ENCODE results near the gene MEP1B.
"Not testable (repeated sequence)": the region's sequence is repeated elsewhere in the genome, so short reads cannot be mapped to it uniquely, and the experiment has no call there.

Gene MEP1B

DNA sequence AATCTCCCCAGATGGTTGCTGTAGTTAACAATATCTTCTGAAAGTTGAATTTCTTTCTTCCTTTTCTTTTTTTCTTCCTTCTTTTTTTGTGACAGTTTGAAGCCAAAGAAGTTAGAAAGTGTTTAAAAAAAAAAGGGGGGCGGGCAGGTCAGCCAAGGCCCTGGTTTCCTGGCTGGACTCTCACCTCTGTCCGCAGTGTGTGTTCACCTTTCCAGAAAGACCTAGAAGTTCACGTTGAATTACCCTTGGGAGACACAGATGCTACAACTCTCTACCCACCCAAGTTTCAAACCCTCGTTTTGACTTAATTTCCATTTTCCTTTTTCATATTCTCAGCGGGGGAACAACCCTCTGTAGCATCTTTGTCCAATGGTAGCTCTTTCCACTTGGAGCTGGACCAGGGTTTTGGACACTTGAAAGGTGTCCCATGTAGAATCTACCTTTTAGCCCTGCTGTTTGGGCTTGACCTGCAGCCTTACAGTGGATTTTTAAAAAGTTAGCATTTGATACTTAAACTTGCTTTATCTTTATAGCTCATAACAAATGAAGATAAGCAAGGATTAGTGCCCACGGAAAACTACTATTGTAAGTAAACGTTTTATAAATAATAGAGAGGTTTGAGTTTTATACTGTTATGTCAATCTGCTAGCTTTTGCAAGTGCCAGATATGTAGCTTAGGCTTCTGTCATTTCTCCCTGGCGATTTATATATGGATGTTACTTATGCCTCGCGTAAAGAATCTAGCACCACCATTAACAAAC is 20.0 kb downstream of the MEP1B start:
- no peak for DNase-seq

DNA sequence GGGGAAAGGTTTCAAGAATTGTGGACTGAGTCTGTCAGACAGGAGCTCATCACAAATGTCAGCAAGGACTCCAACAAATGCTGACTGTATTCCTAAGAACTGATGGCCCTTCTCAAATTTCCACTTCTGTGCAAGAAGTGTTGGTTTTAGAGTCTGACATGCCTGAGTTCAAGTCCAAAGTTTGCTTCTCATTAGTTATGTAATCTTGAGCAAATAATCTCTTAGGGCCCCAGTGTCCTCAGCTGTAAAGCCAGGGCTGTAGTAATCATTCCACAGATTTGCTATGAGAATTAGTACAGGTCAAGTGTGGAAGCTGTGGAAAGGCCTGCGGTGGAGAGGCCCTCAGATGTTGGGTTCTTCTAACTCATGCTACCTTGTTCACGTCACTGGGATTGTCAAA is 23.9 kb downstream of the MEP1B start:
- DNase-seq, result no peak

DNA sequence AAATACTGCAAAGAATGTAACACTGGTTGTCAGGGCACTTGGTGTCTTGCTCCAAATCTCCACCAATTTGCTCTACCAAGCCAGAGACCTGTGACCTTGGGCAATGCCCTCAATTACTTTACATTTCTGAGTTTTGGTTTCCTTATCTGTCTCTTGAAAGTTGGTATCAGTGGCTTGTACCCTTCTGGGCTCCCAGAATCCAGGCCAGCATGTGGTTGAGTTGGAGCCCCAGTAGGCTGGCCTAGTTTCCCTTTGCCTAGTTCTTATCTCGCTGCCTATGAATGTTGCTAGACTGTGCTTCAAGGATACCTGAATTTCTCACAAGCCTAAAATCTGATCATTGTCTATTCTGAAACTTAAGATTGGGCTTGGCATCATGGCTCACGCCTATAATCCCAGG is 26.6 kb downstream of the MEP1B start:
- DNase-seq, result no peak

DNA sequence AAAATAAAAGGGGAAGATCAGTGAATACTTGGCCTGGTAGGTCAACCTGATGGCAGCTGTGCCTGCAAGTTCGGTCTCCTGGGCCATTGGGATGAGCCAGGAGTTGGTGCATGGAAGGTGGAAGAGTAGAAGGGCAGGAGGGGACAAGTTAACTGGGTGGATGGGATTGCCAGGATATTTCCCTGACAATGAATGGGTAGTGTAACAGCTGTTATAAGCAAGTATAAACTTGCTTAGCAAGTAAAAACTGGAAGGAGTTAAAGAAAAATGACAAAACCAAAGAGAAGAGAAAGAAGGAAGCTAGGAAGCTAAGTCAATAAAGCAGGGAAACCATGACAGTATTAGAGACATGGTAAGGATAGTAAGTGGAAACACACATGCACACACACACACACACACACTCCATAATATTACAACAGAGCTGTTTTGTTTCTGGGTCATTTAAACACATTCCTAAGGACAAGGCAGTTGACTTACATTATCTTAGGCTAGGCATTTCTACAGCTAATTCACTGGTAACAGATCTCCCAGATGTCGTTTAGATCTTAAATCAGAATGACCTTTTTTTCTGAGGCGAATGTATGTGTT is 29.7 kb downstream of the MEP1B start:
- DNase-seq, result no peak

DNA sequence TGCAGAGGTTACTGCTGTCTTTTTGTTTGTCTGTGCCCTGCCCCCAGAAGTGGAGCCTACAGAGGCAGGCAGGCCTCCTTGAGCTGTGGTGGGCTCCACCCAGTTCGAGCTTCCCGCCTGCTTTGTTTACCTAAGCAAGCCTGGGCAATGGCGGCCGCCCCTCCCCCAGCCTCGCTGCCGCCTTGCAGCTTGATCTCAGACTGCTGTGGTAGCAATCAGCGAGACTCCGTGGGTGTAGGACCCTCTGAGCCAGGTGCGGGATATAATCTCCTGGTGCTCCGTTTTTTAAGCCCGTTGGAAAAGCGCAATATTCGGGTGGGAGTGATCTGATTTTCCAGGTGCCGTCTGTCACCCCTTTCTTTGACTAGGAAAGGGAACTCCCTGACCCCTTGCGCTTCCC is 43.5 kb downstream of the MEP1B start:
- not testable (repeated sequence) for DNase-seq

DNA sequence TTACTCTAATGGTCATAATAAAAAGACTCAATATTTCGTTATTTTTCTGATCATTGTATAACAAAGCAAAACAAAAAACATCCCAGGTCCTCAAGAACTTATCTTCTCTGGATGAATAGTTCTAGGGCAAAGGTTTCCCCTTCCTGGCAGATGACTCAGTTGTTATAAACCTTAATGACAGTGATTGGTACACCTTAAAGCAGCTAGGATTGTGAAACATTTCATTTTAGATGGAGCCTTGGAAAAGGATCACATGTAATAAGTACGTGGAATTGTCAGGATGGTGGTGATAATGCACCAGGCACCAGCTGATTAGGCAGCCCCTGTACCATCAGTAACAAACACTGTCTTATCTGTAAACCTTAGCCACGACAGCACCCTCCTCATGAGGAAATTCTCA is 47.2 kb downstream of the MEP1B start:
- no peak for DNase-seq

DNA sequence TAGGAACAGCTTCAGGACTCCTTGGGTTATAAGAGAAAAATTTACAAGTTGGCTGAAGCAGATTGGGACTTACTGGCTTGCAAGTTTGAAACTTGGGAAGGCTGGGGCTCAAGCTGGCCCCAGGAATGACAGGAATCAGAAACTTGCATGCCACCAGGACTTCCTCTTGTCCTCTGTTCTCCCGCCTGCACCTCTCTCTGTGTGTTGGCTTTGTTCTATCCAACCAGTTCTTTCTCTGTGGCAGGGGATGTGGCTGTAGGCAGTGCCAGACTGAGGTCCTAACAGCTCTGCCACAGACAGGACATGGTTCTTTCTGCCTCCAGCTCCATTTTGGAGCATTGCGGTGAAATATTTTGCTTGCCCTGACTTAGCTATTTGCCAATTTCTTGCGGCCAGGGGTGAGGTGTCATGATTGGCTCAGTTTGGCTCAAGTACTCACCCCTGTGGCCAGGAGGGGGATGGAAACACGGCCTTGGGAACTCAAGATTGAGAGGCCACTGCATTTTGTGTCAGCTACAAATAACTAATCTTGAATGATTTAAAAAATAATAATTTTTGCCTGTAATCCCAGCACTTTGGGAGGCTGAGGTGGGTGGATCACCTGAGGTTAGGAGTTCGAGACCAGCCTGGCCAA is 48.9 kb downstream of the MEP1B start:
- DNase-seq, result no peak

DNA sequence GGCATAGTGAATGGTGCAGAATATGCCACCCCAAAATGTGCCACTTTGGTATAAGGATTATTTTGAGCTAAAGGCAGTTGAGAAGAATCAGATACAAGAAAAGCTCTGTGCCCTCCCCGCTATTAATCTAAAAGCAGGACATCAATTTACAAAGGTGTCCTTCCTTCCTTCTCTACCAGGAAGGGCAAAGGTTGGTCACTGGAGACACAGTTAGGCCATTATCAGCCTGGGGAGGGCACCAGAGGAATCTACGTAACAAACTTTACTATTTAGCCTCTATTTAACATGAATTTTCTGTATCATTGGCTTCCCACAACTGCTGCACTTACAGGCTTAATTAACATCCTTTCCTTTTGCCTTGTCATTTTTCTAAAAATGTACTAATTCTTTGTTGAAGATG is 52.6 kb downstream of the MEP1B start:
- DNase-seq, result no peak

DNA sequence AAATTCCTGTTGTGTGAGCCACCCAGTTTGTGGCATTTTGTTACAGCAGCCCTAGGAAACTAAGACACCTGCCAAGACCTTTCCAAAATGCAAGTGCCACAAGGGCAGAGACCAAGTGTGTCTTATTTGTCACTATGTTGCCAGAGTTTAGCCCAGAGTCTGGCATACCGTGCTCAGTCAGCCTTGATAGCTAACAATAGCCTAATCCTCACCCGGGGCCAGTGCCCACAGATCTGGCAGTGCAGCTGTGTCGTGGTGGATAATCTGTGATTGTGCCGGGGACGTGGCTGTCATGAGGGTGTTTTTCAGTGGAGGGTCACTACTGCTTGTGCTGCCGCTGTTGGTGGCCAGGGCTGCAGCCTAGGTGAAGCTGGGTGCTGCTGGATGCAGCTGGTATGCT is 53.5 kb downstream of the MEP1B start:
- no peak for DNase-seq

DNA sequence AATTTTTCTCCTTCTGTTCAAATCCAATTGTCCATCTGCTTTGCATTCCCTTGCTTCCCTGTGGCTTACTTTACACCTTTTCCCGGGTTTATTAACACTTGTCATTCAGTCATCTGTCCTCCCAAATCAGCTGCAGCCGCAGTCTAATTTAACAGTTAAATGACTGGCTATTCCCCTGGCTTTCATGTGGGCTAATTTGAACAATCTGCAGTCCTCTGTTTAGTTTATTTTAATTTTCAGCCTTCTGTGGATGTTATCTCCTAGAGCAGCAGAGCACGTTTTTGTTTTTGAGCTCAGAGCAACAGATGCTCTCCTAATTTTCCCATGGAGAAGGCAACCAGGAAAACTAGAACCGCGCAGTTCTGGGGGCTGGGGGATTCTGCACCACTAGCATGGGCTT is 55.0 kb downstream of the MEP1B start:
- DNase-seq, result no peak

DNA sequence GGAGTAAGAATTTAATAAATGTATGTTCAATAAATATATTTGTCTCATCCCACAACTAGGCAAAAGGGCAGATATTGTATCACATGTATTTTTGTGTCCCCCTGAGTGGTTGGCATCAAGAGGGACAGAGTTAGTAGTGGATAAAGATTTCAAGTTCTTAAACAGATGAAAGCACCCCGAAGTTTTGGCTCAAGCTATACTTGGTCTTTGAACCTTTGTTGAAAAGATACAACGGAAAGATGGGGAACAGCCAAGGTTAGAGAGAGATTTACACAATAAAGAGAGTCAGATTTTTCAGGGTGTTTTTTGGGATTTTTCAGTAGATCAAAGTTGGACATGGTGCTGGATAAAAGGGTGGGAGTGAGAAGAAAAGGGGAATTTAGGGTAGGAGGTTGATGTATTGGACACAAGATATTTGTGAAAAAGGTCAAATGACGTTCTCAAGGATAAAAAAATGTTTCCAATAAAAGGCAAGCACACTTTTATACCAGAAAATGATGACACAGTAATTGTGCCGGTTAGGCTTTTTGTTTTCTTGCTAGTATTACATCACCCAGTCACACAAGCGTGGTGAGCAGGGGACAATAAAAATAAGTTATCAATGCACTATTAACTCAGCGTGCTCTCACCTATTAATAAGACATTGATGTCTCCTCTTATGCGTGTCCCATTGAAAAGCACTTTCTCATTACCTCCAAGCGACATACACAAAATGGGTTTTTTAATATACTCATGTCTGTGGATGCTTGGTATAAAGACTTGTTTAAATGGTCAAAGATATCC is 59.5 kb downstream of the MEP1B start:
- DNase-seq, result no peak

DNA sequence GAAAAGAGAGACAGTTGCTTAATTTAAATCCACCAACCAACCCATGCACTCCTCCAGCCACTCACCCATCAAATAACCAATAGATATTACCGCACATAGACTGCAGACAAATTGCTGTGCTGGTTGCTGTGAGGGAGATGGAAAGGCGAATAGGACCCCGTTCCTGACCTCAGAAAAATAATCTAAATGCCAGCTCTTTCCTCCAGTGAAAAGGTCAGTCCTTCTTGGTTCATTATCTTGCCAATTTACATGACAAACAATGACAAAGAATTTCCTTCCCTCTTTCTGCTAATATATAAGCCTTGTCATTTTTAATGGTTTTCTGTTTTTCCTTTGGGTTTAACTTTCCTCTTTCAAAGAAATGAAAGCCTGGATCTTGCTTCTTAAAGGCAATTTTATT is 61.6 kb downstream of the MEP1B start:
- DNase-seq, result no peak

DNA sequence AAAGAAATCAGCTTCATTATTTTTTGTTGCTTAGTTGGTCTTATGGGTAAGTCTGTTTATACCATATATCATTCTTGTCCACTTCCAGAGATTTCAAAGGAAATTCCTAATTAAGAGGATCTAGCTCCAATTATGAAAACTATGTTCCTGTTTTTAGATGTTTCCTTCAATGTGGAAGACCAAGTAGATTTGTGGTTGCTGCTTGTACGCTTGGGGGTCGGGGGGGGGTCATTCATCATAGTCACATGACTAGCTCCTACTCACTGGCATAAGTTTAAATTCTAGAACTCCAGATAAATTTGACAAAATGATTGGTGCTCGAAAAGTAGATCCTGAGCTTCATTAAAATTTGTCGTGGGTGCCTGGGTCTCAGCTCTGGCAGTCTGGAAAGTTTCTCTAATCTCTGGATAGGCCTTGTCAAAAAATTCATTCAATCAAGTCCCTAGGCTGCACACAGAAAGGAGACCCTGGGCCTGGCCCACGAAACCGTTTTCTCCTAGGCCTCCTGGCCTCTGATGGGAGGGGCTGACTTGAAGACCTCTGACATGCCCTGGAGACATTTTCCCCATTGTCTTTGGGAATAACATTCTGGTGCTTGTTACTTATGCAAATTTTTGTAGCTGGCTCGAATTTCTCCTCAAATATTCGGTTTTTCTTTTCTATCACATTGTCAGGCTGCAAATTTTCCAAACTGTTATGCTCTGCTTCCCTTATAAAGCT is 62.5 kb downstream of the MEP1B start:
- DNase-seq, result no peak

DNA sequence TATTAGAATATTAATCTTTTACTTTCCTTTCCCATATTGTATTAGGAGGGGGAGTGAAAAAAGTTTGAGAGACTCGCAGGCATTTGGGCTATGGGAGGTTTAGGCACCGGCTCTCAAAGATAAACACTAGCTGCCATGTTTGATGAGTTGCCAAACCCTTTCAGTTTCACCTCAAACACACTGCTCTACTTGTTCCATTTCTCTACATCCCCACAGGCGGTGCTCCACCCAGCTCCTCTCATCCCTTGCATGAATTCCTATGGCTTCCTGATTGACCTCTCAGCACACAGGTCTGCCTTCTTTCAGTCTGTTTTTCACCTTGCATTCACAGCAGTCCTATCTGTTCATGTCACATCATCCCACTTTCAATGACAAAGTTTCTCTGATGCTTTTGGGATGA is 65.7 kb downstream of the MEP1B start:
- no peak for DNase-seq

DNA sequence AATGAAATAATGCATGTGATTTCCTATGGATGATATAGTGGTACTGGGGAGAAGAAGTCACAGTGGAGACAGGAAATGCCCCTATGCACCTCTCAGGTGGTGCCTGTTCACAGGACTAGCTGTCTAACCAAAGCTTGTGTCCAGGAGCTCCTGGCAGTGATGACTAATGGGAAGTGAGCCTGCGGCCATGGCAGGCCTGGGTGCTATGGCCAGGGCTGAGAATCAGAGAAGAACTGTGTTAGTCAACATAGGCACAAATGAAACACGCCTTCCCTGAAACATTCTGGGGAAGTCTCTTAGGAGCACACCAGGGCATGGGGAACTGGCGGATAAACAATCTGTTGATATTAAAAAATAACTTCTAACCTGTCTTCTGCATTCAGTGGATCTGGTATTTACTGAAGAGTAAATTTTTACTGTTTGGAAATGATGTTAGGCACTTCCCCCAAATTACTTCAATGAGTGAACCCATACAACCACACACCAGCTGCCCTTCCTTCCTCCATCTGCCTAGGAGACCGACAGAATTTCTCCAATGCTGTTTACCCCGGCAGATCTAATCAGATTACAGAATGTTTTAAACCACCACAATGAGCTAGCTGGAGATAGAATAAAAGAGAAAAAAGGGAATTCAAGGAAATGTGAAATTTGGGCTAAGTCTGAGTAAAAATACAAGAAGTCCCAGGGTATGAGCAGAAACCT is 67.4 kb downstream of the MEP1B start:
- no peak for DNase-seq

DNA sequence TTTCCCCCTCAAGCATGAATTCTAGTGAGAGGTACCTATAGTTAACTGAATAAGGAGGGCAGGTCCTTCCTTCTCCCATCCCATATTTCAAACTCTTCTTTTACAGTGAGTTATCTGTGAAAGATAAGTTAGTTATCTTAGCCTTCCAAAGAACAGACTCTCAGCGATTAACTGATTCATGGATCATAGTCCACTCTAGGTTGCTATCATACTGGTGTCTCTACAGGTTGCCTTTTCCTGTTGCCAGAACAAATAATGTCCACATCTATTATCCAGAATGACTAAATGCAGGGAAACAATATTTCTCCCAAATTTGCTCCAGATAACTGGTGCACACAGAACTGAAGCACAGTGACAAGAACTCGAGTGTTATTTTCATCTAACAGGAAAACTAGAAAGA is 68.3 kb downstream of the MEP1B start:
- DNase-seq, result no peak

DNA sequence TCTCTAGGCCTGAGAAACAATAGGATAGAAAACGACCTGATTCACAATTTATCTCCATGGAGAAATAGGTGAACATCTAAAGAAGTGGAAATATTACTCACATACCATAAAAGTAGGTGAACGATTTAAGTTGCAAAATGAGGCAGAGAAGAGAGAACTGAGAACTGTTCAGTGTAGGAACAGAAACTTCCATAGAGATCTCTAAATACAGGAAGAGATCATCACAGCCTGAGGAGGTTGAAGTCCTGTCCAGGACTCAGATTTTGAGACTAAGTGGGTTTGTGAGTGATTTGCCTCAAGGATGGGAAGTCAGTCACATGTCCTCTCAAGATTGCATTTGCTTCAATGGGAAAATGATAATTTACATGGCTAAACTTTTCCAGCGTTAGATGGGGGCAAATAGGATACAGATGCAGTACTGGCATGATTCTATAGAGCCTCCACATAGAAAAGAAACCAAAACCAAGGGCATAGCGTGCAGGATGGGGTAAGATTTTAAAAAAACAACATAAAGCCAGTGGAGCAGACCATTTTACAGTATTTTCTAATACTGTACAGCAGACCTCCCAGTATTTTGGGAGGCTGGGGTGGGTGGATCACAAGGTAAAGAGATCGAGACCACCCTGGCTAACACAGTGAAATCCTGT is 68.8 kb downstream of the MEP1B start:
- DNase-seq, result no peak

DNA sequence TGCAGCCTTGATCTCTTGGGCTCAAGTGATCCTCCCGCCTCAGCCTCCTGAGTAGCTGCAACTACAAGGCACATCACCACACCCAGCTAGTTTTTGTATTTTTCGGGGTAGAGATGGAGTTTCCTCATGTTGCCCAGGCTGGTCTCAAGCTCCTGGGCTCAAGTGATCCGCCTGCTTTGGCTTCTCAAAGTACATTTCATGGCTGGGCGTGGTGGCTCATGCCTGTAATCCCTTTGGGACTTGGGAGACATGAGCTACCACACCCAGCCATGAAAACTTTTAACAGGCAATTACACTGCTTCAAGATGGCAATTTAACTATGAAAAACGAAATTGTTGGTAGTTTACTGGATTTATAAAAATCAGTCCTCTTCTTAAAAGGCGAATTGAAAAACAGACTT is 69.7 kb downstream of the MEP1B start:
- no peak for DNase-seq

DNA sequence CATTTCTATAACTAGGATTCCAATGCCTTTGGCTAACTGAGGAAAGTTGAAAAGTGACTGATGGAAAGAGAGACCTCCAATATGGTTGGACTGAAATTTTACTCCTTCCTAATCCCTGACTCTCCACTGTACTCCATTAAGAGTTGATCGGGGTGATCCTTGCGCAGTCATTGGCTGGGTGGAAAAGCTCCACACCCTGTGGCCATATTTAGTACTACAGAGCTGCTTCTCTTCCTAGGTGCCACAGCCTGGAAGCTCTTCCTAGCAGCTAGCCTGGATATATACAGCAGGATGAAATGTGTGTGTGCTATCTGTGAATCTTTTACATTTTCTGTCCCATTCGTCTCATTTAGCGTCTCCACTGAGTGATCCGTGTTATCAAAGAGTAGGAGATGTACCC is 71.2 kb downstream of the MEP1B start:
- no peak for DNase-seq

DNA sequence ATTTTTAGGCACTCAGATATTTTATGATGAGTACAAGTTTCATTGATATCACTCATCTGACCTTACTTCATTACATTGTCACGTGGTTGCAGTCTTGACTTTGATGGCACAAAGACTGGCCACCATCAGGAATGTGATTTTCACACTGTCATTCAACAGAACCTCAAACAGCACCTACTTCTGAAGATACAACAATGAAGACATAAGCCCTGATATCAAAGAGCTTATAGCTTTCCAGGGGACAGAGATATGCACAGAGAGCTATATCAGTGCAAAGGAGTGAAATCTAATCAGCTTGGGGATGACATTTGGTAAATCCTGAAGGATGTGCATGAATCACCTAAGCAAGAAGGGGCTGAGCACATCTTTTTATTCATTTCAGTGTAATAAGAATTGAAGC is 72.3 kb downstream of the MEP1B start:
- no peak for DNase-seq

DNA sequence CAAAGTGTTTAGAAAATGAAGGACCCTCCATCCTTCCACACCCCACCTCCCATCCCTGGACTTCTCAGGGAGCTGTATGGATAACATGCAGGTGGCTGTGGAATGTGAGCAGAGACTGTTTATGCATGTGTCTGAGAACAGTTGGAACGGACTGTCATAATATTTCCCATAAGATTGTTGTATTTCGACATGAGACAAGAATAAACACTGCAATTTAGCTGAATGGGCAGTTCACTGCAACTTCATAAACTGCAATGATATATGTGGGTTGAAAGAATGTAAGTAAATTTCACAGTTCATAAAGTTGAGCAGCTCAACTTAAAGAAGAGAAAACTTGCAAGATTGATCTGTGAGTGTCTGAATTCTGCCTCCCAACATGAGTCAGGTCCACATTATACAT is 74.6 kb downstream of the MEP1B start:
- no peak for DNase-seq

DNA sequence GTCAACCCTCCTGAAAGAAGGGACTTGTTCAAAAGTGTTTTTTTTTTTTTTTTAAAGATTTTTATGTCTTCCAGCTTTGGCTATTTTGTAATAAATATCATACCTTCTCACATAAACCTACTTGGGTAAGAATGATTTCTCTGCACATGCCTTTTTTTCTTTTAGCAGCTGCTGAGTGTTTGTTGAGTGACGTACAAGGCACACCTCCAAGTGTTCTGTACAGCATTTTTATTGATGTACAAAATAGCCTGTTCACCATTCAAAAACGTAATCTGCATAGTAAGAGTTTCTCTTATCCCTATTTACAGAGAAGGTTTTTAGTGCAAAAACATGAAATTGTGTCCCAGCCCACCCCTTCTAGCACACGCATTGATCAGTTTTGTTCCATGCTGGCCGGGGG is 77.6 kb downstream of the MEP1B start:
- no peak for DNase-seq

Data from activated naive CD4-positive, alpha-beta T cell treated with anti-CD3 and anti-CD28 coated beads, Interleukin-2, amount 50 U/mL, for 16 hours (primary cell).